HG02623 (cell line): Measurements from ENCODE around the gene COL5A1.
"Not testable (repeated sequence)": the region's sequence is repeated elsewhere in the genome, so short reads cannot be mapped to it uniquely, and the experiment has no call there.

Source experiments
- ATAC-seq: cut with Tn5 transposase; IDR thresholded peaks from one replicate; pipeline ENCODE4 v1.9.1; 2021; ENCODE audit warnings: moderate library complexity; ENCODE audit not compliant: unreplicated experiment

Gene COL5A1

GRCh38 chr9:134655586-134656333, 14.2 kb downstream of the COL5A1 start:
- ATAC-seq, result no peak

DNA sequence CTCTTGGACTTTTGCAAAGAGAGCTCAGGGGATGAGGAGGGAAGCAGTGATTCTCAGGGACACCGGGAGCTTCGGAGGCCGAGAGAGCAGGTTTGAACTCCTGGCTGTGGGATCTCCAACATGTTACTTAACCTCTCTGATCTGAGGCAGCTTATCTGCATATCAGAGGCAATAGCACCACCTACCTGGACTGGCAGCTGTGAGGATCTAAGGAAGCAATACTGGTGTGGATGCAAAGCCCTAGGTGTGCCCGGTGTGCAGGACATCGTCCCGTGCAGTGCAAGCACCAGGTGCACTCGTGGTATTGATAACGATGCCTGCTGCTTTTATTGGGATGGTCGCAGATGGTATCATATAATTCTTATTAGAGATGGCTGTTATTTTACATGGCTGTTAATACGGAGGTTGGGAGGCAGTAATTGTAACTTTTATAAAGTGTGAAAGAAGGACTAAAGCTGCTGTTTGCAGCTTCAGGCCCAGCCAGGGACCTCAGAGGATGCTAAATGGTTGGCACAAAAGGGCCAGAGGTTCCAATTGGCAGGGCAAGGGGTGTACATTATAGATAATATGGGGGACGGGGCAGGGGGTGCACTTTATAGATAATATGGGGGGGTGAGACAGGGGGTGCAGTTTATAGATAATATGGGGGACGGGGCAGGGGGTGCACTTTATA, 14.9 kb downstream of the COL5A1 start:
- no peak for ATAC-seq

DNA sequence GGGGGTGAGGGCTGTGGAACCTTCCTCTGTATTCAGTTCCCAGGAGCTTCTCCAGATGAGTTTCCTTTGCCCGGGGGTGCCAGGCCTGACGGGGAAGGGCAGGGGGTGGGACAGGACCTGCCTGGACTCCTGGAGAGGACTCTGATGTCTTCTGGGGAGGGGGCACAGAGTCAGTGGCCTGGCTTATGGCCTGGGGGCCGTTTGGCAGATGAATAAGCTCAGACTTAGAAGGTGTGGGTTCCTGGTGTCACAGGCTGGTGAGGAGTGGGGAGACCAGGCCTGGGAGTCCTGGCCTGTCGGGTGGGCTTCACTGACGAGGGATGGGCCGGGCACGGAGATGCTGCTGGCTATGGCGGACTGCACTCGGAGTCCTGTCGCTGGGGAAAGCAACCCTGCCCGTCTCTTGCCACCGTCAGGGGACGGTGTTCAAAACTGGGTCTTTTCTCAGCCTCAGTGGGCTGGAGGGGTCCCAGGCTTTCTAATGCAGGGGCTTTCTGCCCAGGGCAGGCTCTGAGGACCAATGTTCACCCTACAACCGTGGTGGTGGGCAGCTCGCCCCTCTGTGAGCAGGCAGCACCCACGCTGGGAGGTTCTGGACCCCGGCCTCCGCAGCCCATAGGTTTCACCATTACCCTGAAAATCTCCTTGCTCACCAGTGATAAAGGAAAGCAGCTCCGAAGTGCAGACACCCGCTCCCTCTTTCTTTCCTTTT, 16.2 kb downstream of the COL5A1 start:
- ATAC-seq, result no peak

DNA sequence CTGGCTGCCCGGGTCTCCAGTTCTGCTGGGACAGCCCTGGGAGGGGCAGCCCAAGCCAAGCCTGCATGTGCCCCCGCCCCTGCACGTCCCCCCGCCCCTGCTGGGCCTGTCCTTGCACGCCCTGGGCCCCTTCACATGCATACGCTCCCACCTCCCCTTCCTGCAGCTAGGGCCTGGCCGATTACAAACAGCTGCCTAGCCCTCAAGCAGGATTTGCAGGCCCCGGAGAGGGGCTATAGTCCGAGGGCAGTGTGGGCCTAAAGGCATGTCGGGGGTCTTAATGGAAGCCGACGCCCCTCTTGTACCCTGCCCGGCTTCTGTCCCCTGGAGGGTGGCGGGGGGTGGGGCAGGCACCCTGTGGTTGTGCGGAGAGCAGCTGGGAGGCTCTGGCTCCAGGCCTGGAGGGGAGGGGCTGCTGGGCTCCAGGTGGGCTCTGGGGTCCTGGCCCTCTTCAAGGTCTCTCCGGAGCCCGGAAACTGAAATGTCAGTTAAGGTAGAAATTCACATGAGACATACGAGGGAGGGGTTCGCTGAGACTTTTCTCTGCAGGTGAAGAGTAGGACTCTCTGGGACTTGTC, 16.9 kb downstream of the COL5A1 start:
- no peak for ATAC-seq

DNA sequence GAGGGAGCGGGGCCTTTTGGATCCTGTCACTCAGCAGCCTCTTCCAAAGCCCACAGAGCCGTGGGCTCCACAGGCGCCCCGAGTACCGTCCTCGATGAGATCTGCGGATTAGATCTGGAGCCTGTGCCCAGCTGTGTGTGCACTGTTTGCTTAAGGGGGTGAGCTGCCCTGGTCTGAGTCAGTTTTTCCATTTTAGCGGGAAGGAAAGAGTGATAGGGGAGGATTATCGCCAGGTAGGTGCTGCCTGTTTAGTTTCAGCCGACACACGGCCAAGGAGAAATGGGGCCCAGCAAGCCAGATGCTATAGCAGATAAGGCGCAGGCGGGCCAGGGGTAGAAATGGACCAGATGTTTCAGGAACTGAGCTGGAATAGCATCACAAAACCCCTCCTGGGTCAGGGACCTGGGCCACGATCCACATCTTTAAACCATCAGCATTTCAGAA, 18.1 kb downstream of the COL5A1 start:
- no peak for ATAC-seq

DNA sequence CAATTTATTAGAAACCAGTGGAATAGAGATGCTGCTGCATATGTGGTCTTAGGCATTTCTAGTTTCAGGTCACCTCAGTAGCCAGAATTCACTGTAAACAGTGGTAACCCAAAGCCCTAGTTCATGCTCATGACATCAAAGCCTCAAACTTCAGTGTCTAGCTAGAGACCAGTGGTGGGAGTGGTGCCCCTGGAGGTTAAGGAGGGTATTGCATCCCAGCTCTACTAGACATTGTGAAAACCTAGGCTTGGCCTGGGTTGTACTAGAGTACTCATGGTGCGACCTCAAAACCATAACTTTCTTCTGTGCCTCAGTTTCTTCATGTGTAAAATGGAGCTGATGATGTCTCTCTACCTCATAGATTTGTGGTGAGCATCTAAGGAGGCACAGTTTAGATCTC, 18.8 kb downstream of the COL5A1 start:
- no peak for ATAC-seq

- ATAC-seq, result no peak
Measured at GRCh38 chr9:134661299-134661698, 19.7 kb downstream of the COL5A1 start.

DNA sequence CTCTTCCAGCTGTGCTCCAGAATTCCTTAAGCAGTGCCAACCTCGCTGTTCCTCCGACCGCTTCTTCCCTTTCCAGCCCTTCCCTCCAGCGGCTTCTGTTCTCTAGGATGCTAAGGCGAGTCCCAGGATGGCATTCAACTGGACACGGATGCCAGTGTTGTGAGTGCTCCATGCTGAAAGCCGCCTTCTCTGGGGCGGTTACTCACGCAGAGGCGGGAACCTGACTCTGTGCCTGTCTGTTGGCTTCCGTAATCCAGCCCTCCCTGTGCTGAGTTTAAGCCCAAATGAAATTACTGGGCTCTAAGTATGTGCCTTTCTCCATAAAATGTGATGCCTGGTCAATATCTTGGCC, 20.2 kb downstream of the COL5A1 start:
- ATAC-seq, result no peak

DNA sequence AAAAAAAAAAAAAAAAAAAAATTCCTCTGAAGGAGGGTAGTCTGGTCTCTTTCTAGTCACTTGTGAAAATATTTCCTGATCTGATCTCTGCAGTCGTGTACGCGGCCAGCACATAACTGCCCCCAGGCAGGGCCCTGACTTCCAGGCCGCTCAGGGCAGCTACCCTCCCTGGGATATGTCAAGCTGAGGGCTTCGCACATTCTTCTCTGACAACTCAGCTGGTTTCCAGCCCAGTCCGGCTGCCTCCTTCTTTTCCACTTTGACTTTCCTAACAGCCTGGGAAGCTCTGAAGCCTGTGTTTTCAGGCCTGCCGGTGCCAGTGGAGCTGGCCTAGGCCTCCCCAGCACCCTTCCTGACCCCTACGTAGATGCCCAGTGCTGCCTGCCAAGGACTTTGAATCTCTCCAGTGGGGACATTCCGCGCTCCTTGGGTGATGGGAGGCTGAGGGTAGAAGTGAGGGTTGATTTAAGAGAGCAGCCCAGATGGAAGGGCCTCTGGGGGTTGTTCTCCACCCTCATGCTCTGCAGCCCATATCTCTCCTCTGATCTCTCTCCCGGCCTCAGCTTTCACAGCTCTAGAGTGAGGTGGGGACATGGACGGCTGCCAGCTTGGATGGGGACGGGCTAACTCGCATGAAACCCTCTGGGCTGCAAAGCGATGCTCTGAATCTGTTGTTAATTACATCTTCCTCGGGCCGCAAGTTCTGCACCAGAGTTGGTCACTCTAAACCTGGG, 20.7 kb downstream of the COL5A1 start:
- ATAC-seq, result no peak

- ATAC-seq, result no peak
Measured at GRCh38 chr9:134663084-134663483, 21.5 kb downstream of the COL5A1 start.

GRCh38 chr9:134663753-134664415, 22.3 kb downstream of the COL5A1 start:
- ATAC-seq, result no peak

- ATAC-seq, result no peak
Measured at GRCh38 chr9:134664446-134664845, 22.8 kb downstream of the COL5A1 start.

DNA sequence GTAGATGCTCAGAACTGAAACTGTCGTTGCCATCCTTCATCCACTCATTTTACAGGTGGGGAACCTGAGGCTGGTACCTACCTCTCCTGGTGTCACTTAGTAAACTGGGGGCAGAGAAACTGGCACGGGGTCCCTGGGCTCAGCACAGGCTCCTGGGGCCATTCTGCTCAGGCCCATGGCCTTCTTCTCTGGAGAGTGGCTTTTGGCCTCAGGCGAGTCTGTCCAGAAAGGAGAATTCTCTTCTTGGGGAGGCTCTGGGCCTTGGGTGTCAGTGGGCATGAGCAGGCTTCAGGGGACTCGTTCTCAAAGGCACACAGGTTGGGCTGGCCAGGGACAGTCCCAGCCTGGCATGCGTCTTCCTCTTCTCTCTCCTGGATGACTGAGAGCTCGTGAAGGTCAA, 24.6 kb downstream of the COL5A1 start:
- no peak for ATAC-seq

DNA sequence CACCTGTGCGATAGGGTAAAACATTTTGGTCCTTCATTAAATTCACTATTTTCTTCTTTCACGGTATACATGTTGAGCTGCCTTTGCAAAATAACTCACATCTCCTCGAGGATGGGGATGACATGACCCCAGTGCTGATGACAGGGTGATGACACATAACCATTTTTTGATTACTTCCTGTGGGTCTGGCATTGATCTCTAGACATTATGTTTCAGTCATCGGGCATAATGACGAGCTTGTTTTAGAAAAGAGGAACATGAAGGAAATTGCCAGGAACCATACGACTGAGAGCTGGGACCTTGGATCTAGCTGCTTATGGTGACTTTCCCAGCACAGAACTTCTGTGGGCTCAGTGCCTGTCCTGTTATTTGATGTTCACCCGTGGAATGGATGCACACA, 25.2 kb downstream of the COL5A1 start:
- ATAC-seq, result no peak

DNA sequence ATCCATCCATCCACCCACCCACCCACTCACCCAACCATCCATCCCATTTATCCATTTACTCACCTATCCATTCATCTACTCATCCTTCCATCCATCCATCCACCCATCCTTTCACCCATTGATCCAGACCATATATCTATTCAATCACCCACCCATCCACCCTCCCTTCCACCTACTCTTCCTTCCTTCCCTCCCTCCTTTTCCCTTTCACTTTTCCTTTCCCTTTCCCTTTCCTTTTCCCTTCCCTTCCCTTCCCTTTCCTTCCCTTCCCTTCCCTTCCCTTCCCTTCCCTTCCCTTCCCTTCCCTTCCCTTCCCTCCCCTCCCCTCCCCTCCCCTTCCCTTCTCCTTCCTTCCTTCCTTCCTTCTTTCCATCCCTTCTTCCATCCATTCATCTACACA, 27.4 kb downstream of the COL5A1 start:
- ATAC-seq, result not testable (repeated sequence)

DNA sequence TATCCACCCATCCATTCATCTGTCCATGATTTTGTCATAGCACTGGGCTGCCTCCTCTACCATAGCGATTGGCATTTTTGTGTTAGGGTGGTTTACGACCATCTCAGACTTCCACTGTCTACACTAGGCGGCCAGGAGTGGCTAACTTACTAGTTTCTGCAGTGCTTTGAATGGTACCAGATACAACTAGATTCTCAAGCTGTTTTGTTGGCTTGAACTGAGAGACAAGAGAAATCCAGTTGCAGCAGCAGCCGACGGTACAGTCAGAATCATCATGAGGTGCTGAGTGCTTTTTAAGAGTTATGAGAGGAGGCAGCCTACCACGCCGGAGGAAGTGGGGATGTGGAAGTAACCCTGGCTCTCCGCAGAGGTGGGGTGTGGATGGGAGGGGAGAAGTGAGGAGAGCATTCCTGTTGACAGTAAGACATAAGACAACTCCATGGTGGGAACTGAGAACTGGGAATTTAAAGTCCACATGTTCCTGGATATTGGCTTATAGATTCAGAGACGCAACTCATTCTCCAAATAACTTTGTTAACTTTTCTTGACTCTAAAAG, 27.9 kb downstream of the COL5A1 start:
- no peak for ATAC-seq

DNA sequence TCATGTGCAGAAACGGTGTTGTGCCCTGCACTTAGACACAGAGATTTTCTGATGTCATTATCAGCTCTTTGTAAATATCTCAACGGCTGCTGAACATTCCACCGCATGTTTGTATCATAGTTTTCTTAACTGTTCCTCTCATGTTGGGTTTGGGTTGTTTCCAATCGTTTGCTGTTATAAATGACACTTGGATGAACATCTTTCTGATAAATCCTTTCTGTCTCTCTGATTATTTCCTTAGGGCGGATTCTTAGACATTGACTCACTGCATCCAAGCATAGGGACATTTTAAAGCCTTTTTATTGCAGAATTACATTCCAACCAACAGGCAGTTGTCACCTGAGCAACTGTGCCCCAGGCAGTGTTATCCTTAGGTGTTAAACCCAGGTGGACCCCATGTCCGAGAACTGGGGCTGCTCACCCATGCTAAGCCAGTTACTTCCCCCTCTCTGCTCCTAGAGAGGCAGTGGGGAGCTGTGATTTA, 28.5 kb downstream of the COL5A1 start:
- ATAC-seq, result no peak

DNA sequence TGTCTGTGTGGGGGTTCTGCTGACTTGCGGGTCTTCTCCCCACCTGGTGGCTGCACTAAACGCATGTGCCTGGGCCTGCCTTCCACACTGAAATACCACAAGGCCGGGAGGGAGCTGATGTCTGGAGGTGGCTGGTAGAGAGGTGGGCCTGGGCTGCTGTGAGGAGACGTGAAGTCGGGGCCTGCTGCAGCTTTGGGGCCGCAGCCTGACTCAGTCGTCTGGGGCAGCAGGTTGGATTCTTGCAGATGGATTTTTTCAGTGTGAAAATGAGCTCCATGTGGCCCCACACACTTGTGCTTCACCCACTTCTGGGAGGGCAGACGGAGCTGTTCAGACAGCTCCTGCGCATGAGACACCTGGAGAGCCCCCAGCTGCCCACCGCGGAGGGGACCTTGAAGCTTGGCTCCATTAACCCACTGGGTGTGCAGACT, 29.3 kb downstream of the COL5A1 start:
- no peak for ATAC-seq

DNA sequence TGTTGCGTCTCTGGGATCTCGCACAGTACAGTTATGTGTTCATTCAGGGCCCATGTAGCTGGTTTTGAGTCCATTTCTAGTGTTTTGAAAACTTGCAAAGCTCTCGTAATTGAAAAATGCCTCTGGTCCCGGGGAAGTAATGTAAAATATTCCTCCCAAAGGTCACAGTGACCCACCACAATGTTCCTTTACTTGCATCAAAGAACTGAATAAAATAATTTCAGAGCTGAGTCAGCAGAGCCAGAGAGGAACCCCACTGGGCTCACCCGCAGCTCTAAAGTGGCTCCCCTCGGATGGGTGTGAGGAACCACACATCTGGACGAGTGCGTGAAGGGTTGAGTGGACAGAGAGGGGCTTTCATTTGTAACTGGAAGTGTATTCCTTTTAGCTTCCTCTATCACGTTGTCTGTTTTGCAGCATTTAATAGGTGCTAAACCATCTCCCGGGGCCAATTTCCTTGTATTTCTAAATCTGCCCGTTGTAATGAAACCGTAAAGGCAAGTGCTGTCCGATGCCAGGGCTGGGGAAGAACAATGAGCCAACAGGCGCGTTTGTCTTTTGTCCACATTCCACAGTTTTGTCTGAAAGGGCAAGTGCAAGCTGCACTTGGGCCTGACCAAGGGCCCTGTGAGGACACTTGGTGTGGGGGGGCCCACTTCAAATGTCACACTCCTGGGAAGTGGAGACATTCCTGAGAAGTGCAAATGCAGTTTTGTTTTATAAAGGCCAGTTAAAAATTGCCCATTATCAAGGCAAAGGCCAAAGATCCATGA, 29.9 kb downstream of the COL5A1 start:
- ATAC-seq, result no peak
